GM21390 (cell line): ENCODE results near the gene SPDEF.

Experiments used
- ATAC-seq: cut with Tn5 transposase; IDR thresholded peaks from one replicate; pipeline ENCODE4 v1.9.1; 2021; ENCODE audit not compliant: unreplicated experiment

SPDEF gene

DNA sequence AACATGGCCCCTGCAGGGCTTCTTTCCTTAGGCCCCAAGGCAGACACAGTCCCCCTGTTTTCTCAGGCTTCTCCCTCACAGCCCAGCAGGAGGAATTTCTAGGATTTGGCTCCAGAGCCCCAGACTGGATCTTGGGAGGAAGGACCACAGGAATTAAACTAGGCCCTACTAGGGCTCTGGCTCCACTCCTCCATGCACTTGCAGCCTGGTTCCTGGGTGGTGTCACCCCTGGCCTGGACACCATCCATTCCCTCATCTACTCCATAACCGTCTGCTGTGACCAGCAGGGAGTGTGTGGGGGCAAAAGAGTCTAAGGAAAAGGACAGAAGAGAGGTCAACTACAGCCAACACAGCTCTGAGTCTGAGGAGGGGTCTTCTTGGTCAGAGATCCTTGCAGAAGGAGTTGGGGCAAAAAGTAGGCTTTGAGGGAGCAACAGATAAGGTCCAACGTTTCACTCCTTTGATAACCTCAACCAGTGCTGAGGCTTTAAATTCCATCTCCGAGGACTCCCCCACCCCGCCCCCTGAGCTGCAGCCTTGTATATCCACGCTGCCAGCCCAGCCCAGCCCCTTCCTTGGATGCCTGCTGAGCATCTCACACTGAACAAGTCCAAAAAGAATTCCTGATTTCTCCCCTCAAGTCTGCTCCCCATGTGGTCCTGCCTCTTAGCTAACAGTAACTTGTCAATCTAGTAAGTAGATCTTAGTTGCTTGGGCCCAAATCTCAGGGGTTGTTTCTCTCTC, 27.9 kb upstream of the SPDEF start:
- no peak for ATAC-seq

DNA sequence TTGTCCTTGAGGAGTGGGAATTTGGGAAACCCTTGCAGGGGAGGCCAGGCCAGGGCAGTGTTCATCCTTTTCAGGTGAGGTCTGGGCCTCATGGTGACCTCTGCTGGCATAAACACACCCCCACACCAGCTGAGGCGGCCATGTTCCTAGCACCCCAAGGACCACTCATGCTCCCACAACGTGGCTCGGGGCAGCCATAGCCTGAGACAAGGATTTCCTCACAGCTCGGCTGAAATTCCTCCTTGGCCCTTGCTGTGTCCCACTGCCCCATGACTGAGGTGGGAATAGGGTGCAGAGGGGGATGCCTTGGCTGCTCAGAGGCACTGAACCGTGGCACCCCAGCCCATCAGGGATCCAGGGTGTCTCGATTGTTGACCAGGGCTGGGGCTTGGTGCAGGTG, 27.3 kb upstream of the SPDEF start:
- ATAC-seq = no peak

DNA sequence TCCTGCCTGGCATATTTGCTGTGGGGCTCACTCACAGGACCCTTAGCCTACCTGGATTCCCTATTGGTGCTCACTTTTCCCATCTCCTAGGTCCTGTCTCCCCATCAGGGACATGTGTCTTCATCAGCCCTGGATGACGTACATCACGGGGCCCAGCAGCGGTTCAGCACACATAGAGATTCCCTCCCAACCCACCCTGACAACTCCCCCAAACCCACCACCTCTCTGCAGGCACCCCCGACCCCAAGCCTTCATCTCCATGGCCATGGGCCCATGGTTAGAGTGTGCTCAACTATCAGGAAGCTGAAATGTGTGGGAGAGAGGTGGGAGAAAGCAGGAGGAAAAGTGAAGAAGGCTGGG, 25.4 kb upstream of the SPDEF start:
- no peak for ATAC-seq

DNA sequence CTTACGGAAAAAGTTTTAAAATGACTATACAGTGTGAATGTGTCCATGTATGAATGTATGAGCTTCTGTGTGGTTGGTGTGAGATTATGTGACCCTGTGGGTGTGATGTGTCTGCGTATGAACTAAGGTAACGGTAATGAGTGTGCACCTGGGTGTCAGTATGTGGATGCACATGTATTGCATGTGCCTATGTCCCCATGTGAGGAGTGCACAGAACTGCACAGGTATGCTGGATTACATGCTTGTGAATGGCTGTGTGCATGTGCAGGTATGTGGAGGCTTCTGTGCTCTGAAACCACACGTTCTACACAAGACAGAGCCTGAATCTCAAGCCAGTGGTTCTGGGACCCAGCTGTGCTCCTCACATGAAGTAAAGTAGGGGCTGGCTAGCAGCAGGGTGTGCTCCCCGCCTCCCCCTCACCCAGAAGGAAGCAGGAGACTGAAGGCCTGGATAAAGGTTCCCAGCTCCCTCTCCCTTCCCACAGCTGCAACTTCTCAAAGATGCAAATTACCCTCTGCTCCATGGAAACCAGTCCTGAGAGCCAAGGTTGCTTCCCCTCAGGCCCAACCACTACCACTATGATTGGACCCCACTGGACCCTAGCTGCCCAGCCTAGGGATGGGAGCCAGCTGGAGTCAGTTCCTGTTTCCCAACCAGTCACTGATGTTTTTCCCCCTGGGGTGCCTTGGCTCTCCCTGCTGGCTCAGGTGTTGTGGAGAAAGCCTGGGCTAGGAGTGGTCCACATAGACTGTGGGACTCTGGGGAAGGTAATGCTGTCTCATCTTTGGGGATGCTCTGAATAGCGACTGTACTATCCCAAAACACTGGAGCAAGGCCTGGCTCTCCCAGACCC, 24.8 kb upstream of the SPDEF start:
- ATAC-seq = no peak

DNA sequence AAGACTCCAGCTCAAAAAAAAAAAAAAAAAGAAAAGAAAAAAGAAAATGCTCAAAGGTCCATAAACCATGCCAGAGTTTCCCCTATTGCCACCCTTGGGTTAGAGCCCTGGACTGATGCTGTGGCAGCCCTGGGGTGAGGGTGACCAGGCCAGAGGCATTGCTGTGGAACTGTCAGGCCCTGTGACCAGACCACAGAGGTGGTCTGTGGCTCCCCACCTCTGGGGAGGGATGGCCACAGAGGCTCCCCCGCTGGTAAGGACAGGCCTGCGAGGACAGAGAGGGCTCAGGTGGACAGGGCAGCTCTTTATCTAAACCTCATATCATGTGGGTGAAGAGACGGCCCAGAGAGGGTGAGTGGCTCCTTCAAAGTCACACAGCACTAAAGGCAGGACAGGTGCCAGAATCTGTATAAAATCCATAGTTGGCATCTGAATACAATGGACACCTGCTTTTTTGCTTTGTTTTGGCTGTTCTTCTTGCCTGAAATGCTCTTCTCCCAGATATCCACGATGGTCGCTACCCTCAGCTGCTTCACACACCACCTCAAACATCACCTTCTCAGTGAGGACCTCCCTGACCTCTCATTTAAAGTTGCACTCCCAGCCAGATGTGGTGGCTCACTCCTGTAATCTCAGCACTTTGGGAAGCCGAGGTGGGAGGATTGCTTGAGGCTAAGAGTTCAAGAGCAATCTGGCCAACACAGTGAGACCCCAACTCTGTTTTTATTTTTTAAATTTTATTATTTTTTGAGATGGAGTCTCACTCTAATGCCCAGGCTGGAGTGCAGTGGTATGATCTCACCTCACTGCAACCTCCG, 22.5 kb upstream of the SPDEF start:
- no peak for ATAC-seq

DNA sequence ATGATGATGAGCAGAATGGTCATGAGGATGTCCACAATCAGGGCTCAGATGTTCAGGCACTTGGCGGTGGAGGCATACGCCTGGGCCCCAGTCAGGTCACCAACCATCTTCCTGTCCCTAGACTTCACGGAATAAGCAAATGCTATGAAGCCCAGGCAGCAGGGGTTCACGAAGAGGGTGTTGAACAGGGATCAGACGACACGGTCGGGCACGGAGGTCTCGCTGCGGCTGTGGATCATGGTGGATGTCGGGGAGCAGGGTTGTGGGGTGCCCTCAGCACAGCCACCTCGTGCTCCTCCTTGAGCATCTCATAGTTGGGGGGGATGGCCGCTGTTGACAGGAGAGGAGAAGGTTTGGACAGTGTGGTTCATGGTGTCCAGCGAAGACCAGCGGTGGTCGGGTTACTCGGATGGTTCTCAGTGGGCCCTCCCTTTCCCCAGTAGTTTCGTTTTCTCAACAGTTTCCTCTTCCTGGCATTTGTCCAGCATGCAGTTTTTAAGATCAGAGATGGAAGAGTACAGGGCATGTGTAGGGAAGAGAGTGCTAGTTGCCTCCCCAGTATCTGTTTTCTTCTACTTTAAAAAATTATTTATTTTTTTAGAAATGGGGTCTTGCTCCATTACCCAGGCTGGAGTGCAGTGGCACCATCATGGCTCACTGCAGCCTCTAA, 20.3 kb upstream of the SPDEF start:
- ATAC-seq = no peak

DNA sequence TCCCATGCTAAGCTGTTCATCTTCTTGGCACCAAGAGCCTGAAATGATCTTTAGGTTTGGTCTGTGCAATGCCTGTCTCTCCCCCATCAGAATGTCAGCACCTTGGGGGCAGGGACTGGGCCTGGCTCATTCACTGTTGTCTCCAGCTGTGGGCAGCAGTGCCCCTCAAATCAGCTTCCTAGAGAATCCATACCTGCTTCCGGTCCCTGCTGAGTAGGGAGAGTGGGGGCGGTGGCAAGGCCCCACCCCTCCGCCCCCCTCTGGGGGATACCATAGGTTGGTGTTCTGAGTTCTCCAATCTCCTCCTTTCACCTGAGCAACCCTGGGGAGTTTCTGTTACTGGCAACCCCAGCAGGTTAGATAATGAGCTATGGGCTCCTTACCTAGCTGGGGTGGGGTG, 19.2 kb upstream of the SPDEF start:
- ATAC-seq = no peak

DNA sequence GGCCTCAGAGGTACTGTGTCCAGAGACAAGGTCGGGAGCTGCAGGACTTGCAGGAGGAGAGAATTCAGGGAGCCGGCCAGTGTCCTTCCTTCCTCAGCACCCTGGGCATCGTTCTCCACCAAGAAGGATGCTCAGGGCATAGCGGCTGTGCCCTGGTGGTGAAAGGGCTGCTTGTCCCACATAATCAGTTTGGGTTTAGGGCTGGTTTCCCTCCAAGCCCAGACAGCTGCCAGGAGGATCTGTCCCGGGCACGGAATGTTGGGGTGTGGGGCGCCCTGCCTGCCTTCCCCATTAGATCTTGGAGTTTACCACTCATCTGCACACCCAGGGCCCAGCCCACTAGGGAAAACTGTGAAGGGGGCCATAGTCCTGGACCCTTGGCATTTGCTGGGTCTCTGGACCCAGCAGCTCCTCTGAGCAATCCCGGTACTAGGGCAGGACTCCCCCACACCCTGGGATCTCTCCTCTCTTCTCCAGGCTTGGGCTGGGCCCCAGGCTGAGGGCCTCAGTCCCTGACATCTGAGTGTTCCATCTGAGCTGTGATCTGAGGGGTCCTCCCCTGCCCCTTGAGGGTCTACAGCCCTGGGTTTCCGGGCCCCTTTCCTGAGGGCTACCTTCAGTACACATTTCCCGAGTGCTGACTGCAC, 18.6 kb upstream of the SPDEF start:
- no peak for ATAC-seq

DNA sequence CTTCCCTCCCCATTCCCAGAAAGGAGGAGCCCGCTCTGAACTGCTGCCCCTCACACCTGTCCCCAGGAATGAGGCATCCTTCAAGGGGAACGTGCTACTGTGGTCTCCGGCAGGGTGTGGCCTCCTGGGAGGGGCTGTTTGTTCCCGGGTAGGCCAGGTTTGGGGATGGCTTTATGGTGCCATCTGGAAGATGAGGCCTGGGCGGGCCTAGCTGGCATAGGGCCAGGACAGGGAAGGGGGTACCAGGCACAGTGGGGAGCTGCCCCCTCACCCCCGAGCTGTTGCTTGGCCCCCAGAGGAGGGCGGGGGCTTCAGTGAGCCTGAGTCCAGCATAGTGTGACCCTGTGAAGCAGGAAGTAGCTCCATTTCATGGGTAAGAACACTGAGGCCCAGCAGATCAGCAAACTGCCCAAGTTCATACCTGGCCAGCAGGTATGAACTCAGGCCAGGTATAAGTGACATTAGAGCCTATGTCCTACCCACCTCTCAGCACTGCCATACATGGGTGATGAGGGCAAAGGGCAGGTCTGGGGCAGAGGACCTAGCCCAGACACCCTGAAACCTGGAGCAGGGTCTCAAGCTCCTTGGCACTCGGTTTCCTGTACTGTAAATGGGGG, 17.5 kb upstream of the SPDEF start:
- ATAC-seq = no peak

DNA sequence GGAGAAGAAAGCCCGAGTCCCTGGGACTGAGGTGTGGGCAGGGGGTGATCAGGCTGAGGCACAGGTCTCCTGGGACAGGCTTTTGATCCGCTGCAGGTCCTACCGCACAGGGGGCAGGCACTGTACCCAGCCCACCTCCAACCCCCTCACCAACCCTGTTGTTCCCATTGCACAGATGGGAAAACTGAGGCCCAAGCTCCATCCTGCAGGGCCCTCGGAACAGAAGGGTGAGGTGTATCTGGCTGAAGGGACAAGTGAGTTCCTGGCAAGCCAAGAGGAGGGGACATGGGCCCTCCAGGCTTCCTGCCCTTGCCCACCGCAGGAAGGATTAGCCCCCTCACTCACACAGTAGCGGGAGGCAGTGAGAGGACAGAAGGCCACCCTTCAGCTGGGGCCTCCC, 16.5 kb upstream of the SPDEF start:
- ATAC-seq = no peak

DNA sequence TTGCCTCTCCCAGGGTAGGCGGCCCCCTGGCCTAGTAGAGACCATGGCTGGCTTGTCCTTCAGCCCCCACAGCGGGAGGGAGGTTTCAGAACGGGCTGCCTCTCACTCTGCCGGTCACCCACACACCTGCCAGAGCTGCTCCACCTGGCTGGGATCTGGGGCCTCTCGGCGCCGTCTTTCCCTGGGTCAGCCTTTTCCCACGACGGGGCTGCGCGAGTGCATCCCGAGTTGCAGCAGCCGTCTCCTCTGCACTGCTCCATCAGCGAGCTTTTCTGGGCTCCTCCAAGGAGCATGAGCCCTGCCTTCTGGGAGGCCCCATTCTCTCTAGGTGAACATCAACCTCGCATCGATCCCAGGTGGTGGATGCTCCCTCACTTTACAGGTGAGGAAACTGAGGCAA, 15.9 kb upstream of the SPDEF start:
- no peak for ATAC-seq

DNA sequence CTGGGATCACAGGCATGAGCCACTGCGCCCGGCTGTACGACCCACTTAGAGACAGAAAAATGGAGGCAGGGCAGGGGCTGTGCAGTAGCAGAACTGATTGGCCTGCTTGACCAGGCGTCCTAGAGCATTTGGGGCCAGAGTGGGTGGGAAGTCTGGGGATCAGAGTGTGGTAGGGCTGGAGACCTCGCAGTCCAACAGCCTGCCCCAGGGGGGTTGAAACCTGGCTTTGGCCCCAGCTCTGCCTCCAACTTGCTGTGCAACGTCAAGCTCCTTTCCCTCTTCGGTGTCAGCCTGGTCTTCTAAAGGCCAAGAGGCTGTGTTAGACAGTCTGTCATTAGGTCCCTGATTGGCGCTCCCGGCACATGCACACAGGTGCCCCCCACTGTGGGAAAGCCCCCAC, 15.3 kb upstream of the SPDEF start:
- ATAC-seq = no peak

DNA sequence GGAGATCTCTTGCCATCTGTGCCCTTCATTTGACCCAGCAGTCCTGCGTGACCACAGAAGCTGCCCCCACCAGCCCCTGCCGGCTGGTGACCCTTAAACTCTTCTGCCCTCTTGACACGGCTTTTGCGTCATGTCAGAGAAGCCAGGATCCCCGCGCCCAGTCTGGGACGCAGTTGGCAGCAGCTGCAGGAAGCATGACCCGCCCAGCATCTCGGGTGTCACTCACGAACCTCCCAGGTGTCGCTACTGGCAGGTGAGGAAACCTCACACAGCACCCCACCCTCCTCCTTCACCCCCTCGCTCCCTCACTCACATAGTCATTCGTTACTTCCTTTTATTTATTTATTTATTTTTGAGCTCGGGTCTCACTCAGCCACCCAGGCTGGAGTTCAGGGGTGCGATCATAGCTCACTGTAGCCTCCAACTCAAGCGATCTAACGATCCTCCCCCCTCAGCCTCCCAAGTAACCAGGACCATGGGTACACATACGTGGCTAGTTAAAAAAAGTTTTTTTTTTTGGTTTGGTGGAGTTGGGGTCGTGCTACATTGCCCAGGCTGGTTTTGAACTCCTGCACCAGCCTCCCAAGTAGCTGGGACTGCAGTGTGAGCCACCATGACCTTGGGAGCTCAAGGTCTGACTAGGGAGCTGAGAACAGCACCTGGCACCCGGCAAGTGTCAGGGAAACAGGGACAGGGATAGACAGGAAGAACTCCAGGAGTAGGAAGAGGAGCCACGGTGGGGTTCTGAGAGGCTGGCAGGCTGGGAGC, 14.1 kb upstream of the SPDEF start:
- ATAC-seq = no peak

DNA sequence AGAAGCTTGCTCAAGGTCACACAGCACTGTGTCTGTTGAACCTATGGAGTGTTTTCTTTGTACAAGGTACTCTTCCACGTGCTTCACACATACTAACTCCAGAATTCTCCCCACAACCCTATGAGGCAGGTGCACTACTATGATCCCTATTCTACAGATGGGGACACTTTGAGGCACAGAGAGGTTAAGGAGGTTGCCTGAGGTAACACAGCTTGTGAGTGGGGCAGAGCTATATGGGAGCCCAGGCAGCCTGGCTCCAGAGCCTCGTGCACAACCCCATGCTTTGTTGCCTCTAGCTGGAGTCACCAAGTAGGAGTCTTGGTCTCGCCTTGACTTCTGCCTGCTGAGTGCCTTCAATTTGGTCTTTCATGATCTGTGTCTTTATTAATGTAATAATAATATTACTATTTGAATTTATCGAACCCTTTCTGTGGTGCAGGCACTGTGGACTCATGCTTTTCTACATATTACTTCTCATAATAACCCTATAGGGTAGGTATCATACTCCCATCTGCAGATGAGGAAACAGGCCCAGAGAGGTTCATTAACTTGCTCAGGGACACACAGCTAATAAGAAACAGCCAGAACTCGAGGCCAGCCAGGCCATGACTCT, 13.3 kb upstream of the SPDEF start:
- ATAC-seq = no peak

DNA sequence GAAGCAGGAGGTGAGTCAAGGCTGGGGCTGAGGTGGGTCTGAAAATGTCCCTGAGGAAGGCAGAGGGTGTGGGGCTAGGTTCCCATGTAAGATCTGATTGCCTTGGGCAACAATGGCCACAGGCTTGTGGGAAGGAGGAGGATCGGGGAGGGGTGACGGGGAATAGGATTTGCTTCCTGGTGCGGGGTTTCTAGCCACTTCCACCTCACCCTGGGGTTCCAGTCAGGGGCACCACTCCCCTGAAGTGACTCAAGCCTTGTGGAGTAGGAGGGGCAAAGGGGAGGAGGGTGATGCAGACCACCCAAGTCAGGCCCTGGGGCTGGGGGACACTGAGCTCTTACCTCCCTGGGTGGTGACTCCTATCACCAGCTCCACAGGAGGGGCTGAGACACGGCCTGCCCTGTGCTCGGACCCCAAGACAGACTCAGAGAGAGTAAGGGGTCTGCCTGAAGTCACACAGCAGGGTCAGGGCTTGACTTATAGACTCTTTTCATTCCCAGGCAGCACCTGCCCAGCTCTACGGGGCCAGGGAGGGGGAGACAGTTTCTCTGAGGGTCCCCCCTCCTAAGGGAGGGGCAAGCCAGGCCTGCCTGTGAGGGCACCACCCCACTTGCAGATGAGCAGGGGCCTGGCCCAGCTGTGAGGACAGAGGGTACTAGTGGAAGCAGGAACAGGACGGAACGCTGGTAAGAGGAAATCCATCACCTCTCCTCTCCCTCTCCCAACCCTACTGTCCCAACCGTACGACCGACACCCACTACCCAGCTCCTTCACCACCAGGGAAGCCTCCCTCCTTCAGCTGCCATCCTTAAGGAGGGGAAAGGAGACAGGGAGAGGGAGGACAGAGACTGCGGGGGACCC, 12.4 kb upstream of the SPDEF start:
- ATAC-seq = no peak

DNA sequence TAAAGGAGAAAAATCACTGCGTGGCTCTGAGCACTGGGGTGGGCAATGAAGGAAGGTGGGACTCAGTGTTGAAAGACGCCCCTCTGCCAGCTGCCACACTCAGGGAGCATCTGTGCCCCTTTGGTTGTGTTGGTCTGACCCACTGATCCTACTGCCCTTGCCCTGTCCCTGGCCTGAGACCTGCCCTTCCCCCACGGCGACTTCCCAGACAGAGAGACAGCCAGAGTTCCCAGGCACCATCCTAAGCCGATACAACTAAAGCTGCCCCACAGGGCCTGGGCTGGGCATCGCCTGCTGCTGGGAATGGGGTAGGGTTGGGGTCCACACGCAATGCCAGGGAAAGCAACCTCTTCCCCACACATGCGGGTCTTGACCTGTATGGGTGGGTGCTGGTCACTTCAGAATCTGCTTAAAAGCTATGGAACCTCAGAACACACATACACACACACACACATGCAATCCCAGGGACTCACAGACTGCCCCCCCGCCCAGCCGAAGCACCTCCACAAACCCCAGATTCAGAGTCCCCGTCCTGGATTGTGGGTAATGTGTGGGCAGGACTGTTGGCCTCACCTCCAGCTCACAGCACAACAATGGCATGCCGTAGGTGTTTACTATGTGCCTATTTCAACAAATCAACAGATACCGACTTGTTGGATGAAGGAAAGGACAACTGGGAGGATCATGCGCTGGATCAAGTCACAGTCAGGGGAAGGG, 10.9 kb upstream of the SPDEF start:
- ATAC-seq = no peak

DNA sequence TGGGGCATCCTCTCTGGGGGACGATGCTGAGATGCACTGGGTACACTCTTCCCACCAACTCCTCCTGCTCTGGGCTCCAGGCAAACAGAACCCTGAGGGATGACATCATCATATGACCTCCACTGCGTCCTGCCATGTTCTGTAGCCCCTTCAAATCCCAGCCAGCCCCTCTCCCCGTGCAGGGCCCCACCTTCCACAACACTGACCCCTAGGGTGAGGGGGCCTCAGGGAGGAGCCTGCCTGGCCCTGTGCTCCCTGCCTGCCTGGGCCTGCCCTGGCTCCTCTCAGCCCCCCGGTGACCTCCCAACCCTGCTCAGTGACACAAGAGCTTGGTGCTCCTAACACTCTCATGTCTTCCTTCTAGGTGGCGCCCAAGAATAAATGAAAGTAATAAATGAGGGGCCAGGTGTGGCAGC, 9.6 kb upstream of the SPDEF start:
- ATAC-seq = no peak

DNA sequence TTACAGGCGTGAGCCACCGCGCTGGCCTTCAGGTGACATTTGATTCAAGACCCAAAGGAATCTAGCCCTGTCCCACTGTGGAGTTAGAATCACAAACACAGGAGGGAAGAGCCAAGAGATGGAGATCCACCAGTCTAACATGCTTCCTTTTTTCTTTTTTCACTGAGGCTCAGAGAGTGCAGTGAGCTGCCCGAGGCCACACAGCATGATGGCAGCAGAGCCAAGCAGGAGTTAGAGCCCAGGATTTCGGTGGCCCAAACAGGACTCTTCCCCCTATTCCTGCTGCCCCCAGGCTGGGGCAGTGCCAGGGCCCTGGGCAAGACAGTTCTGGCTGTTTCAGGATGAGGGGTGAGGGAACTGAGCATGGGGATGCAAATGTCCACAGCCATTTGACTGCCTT, 8.1 kb upstream of the SPDEF start:
- ATAC-seq = no peak
